OCI-LY3 (cell line): ENCODE results near the gene CCDC90B.
A peak's percentile ranks its signal among the peaks of the same experiment; 100 is the strongest.

ENCODE experiments used
- H2AFZ ChIP-seq: fragments of 200-600, 300-600 bp; shearing (Covaris generic); 2 replicates; pipeline ENCODE4 v1.6.0; 2014; ENCODE audit warnings: antibody characterized with exemption, low read depth, low read length
- H3K27ac ChIP-seq: fragments of 200-600, 300-600 bp; sonication (generic); 2 replicates; pipeline ENCODE4 v1.5.1; 2014; ENCODE audit warnings: mild to moderate bottlenecking, low read length, moderate library complexity, mixed read lengths
- H3K27me3 ChIP-seq: fragments of 200-600, 300-600 bp; sonication (generic); 2 replicates; pipeline ENCODE4 v1.6.1; 2014; ENCODE audit warnings: low read depth, low read length, mixed read lengths
- H3K36me3 ChIP-seq: fragments of 200-600, 300-600 bp; sonication (generic); replicated peaks from 2 replicates; pipeline ENCODE3; 2014; ENCODE audit warnings: low read depth, low read length, mixed read lengths
- H3K4me1 ChIP-seq: fragments of 300-600, 200-600 bp; sonication (generic); 2 replicates; pipeline ENCODE4 v1.6.1; 2014; ENCODE audit warnings: low read length, mixed read lengths
- H3K4me2 ChIP-seq: fragments of 200-600, 300-600 bp; sonication (generic); 2 replicates; pipeline ENCODE4 v1.6.1; 2014; ENCODE audit warnings: low read length, mixed read lengths
- H3K4me3 ChIP-seq: fragments of 300-600, 200-600 bp; sonication (generic); 2 replicates; pipeline ENCODE4 v1.5.1; 2014; ENCODE audit warnings: antibody characterized with exemption, mild to moderate bottlenecking, low read length, moderate library complexity
- H3K79me2 ChIP-seq: fragments of 300-600, 200-600 bp; shearing (Covaris generic); 2 replicates; pipeline ENCODE4 v1.6.1; 2014; ENCODE audit warnings: mild to moderate bottlenecking, low read length, mixed read lengths
- H3K9ac ChIP-seq: fragments of 300-600, 200-600 bp; shearing (Covaris generic); 2 replicates; pipeline ENCODE4 v1.6.0; 2014; ENCODE audit warnings: mild to moderate bottlenecking, low read length, moderate library complexity
- H3K9me3 ChIP-seq: fragments of 200-600, 300-600 bp; shearing (Covaris generic); 2 replicates; pipeline ENCODE4 v1.6.1; 2014; ENCODE audit warnings: low read length, mixed read lengths; ENCODE audit not compliant: insufficient read depth
- H4K20me1 ChIP-seq: fragments of 200-600, 300-600 bp; sonication (generic); 2 replicates; pipeline ENCODE4 v1.6.1; 2016; ENCODE audit warnings: low read length, mixed read lengths; ENCODE audit not compliant: insufficient read depth
- CTCF ChIP-seq: fragments of 200-600, 300-600 bp; sonication (generic); IDR thresholded peaks from 2 replicates; pipeline ENCODE4 v1.5.1; 2014; ENCODE audit warnings: antibody characterized with exemption, low read length, low read depth
- EZH2phosphoT487 ChIP-seq: fragments of 200-600 bp; shearing (Covaris generic); IDR thresholded peaks from 2 replicates; pipeline ENCODE4 v1.6.1; 2018; ENCODE audit warnings: antibody characterized with exemption, mixed run types, low read depth

The CCDC90B gene

GRCh38 chr11:83255366-83255765 lies 30.8 kb downstream of the CCDC90B start:
- Histone ChIP-seq H3K27me3 (no peaks in the 10 kb centered on the region), H3K9me3 (no peaks in the 10 kb centered on the region), H3K4me2 (no peak overlapping the region), H3K27ac (no peak overlapping the region), H3K4me3 (no peak overlapping the region), H3K79me2 (no peaks in the 10 kb centered on the region), H4K20me1 (no peaks in the 10 kb centered on the region), H2AFZ (no peak overlapping the region), H3K9ac (no peak overlapping the region), H3K4me1 (no peaks in the 10 kb centered on the region), H3K36me3 (peaks cover 4% of the 10 kb centered on the region)
- TF ChIP-seq EZH2phosphoT487 (no peak), CTCF (no peak)

GRCh38 chr11:83252941-83253340 lies 33.2 kb downstream of the CCDC90B start:
- peaks cover 4% of the 10 kb centered on the region for H3K36me3 ChIP-seq
- H3K27ac ChIP-seq, result no peak overlapping the region
- no peaks in the 10 kb centered on the region for H3K79me2 ChIP-seq
- H3K4me2 ChIP-seq, result no peak overlapping the region
- TF ChIP-seq CTCF, result no peak
- no peak for TF ChIP-seq EZH2phosphoT487
- H3K9me3 ChIP-seq, result no peaks in the 10 kb centered on the region
- H3K9ac ChIP-seq, result no peak overlapping the region
- peaks cover 11% of the 10 kb centered on the region for H3K4me1 ChIP-seq
- no peaks in the 10 kb centered on the region for H4K20me1 ChIP-seq
- H2AFZ ChIP-seq, result no peak overlapping the region
- no peaks in the 10 kb centered on the region for H3K27me3 ChIP-seq
- no peak overlapping the region for H3K4me3 ChIP-seq

- no peaks in the 10 kb centered on the region for H3K79me2 ChIP-seq
- no peak overlapping the region for H3K4me3 ChIP-seq
- H3K4me2 ChIP-seq, result no peak overlapping the region
- H3K9ac ChIP-seq, result no peak overlapping the region
- H3K4me1 ChIP-seq, result peaks cover 11% of the 10 kb centered on the region
- no peaks in the 10 kb centered on the region for H3K9me3 ChIP-seq
- no peaks in the 10 kb centered on the region for H4K20me1 ChIP-seq
- H3K27me3 ChIP-seq, result no peaks in the 10 kb centered on the region
- no peak overlapping the region for H3K27ac ChIP-seq
- TF ChIP-seq CTCF (no peak), EZH2phosphoT487 (no peak)
- H2AFZ ChIP-seq, result no peak overlapping the region
- H3K36me3 ChIP-seq, result peaks cover 4% of the 10 kb centered on the region
Observed at GRCh38 chr11:83252266-83252665, 33.9 kb downstream of the CCDC90B start.

- no peaks in the 10 kb centered on the region for H3K9me3 ChIP-seq
- H3K9ac ChIP-seq, result 0 out of 2 replicates have a peak overlapping the region, but pooled peaks have one; percentile 3
- H3K79me2 ChIP-seq, result no peaks in the 10 kb centered on the region
- H3K27me3 ChIP-seq, result no peaks in the 10 kb centered on the region
- peaks cover 4% of the 10 kb centered on the region for H3K36me3 ChIP-seq
- H4K20me1 ChIP-seq, result no peaks in the 10 kb centered on the region
- TF ChIP-seq EZH2phosphoT487, result no peak
- peak; percentile 93 for TF ChIP-seq CTCF
- H3K4me2 ChIP-seq, result peak overlapping the region; percentile 60
- H3K4me3 ChIP-seq, result peak overlapping the region; percentile 40
- no peak overlapping the region for H3K27ac ChIP-seq
- H3K4me1 ChIP-seq, result peaks cover 11% of the 10 kb centered on the region
- no peak overlapping the region for H2AFZ ChIP-seq
Observed at GRCh38 chr11:83249972-83250593, 36.1 kb downstream of the CCDC90B start.
